Calu3 (cell line): ENCODE data around the gene ZNF467. TPM values are rescaled to one million over a fixed set of nuclear protein-coding genes. Genes with fewer than 3 reads are reported as not detected.

ENCODE experiments used
- BruUV-seq: library from RNA; stranded (reverse); fragments of 400-500 nt; replicated peaks from 2 replicates; lab custom pipeline; 2021; lab: Mats Ljungman, UMichigan
- CTCF ChIA-PET: fragments of 300-600 bp; sonication (Branson Sonifier 250); formaldehyde crosslinking; loops from one replicate; lab custom pipeline; 2022; ENCODE audit warnings: antibody characterized with exemption; lab: Charles Lee
- DNase-seq: peaks from one replicate; pipeline ENCODE4 v3.0.0; 2022
- H3K27ac Mint-ChIP-seq: one replicate; pipeline ENCODE4 v1.8.0; 2022; ENCODE audit warnings: mixed read lengths; ENCODE audit not compliant: unreplicated experiment
- H3K27me3 Mint-ChIP-seq: one replicate; pipeline ENCODE4 v1.8.0; 2022; ENCODE audit warnings: mixed read lengths; ENCODE audit not compliant: unreplicated experiment
- H3K36me3 Mint-ChIP-seq: one replicate; pipeline ENCODE4 v1.8.0; 2022; ENCODE audit warnings: mild to moderate bottlenecking, moderate library complexity, mixed read lengths; ENCODE audit not compliant: insufficient read depth, unreplicated experiment
- H3K4me1 Mint-ChIP-seq: one replicate; pipeline ENCODE4 v1.8.0; 2022; ENCODE audit warnings: mild to moderate bottlenecking, low read depth, mixed read lengths; ENCODE audit not compliant: unreplicated experiment
- H3K4me3 Mint-ChIP-seq: one replicate; pipeline ENCODE4 v1.8.0; 2022; ENCODE audit warnings: mild to moderate bottlenecking, low read depth, moderate library complexity, mixed read lengths; ENCODE audit not compliant: unreplicated experiment
- H3K9me3 Mint-ChIP-seq: one replicate; pipeline ENCODE4 v1.8.0; 2022; ENCODE audit warnings: low read depth, mixed read lengths; ENCODE audit not compliant: unreplicated experiment
- CTCF ChIP-seq: fragments of 200-600 bp; IDR thresholded peaks from one replicate; pipeline ENCODE4 v1.8.0; 2022; ENCODE audit warnings: antibody characterized with exemption; ENCODE audit not compliant: unreplicated experiment
- intact Hi-C: fragments of 100-400 bp; cut with micrococcal nuclease; formaldehyde crosslinking; loops from one replicate; pipeline ENCODE4 v1.10.0; 2022; ENCODE audit not compliant: unreplicated experiment
- total RNA-seq: library from RNA; stranded (reverse); gene quantifications from 2 replicates; pipeline ENCODE4 v1.2.3, GENCODE V29; 2022

ZNF467 gene
- total RNA-seq, 1 experiment from 2014 or later, result 0.54 TPM

- H3K4me3 Mint-ChIP-seq, result no peak overlapping the region
- TF ChIP-seq CTCF, result no peak
- H3K27me3 Mint-ChIP-seq, result peaks cover 58% of the 10 kb centered on the region
- intact Hi-C loops, result no loop called here
- BruUV-seq, result no TSS peak
- no peaks in the 10 kb centered on the region for H3K4me1 Mint-ChIP-seq
- no peak overlapping the region for H3K27ac Mint-ChIP-seq
- H3K36me3 Mint-ChIP-seq, result no peaks in the 10 kb centered on the region
- DNase-seq, result no peak
- H3K9me3 Mint-ChIP-seq, result no peaks in the 10 kb centered on the region
- CTCF ChIA-PET, result no interaction called here
Observed at GRCh38 chr7:149815661-149816266, 42.4 kb upstream of the ZNF467 start.

GRCh38 chr7:149815121-149815520 lies 41.7 kb upstream of the ZNF467 start:
- intact Hi-C loops, result no loop called here
- no peaks in the 10 kb centered on the region for H3K36me3 Mint-ChIP-seq
- no peak overlapping the region for H3K27ac Mint-ChIP-seq
- no peak for DNase-seq
- CTCF ChIA-PET, result no interaction called here
- no TSS peak for BruUV-seq
- H3K9me3 Mint-ChIP-seq, result no peaks in the 10 kb centered on the region
- no peaks in the 10 kb centered on the region for H3K4me1 Mint-ChIP-seq
- H3K27me3 Mint-ChIP-seq, result peaks cover 65% of the 10 kb centered on the region
- H3K4me3 Mint-ChIP-seq, result no peak overlapping the region
- no peak for TF ChIP-seq CTCF

GRCh38 chr7:149814494-149814893 lies 41.1 kb upstream of the ZNF467 start:
- H3K9me3 Mint-ChIP-seq, result no peaks in the 10 kb centered on the region
- peaks cover 71% of the 10 kb centered on the region for H3K27me3 Mint-ChIP-seq
- no peak for TF ChIP-seq CTCF
- intact Hi-C loops, result no loop called here
- no peaks in the 10 kb centered on the region for H3K4me1 Mint-ChIP-seq
- H3K4me3 Mint-ChIP-seq, result no peak overlapping the region
- DNase-seq, result no peak
- H3K27ac Mint-ChIP-seq, result no peak overlapping the region
- CTCF ChIA-PET, result no interaction called here
- no peaks in the 10 kb centered on the region for H3K36me3 Mint-ChIP-seq
- no TSS peak for BruUV-seq

- intact Hi-C loops, result no loop called here
- H3K27ac Mint-ChIP-seq, result no peak overlapping the region
- peaks cover 73% of the 10 kb centered on the region for H3K27me3 Mint-ChIP-seq
- no TSS peak for BruUV-seq
- TF ChIP-seq CTCF, result no peak
- no peaks in the 10 kb centered on the region for H3K36me3 Mint-ChIP-seq
- CTCF ChIA-PET, result no interaction called here
- no peaks in the 10 kb centered on the region for H3K9me3 Mint-ChIP-seq
- H3K4me3 Mint-ChIP-seq, result no peak overlapping the region
- no peaks in the 10 kb centered on the region for H3K4me1 Mint-ChIP-seq
- no peak for DNase-seq
Observed at GRCh38 chr7:149813254-149814035, 40.1 kb upstream of the ZNF467 start.
